Activated CD8-positive, alpha-beta memory T cell treated with anti-CD3 and anti-CD28 coated beads for 1 hour (primary cell): Measurements from ENCODE around the gene KIF9.
"Not testable (repeated sequence)": the region's sequence is repeated elsewhere in the genome, so short reads cannot be mapped to it uniquely, and the experiment has no call there.

Experiments used
- DNase-seq, 2 donors: peaks; one replicate each; pipeline ENCODE4 v3.0.0-alpha.2; 2020; ENCODE audit warnings: low read depth in 1 of 2; ENCODE audit errors: extremely low read depth in 1 of 2

The KIF9 gene, protein sequence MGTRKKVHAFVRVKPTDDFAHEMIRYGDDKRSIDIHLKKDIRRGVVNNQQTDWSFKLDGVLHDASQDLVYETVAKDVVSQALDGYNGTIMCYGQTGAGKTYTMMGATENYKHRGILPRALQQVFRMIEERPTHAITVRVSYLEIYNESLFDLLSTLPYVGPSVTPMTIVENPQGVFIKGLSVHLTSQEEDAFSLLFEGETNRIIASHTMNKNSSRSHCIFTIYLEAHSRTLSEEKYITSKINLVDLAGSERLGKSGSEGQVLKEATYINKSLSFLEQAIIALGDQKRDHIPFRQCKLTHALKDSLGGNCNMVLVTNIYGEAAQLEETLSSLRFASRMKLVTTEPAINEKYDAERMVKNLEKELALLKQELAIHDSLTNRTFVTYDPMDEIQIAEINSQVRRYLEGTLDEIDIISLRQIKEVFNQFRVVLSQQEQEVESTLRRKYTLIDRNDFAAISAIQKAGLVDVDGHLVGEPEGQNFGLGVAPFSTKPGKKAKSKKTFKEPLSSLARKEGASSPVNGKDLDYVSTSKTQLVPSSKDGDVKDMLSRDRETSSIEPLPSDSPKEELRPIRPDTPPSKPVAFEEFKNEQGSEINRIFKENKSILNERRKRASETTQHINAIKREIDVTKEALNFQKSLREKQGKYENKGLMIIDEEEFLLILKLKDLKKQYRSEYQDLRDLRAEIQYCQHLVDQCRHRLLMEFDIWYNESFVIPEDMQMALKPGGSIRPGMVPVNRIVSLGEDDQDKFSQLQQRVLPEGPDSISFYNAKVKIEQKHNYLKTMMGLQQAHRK

DNA sequence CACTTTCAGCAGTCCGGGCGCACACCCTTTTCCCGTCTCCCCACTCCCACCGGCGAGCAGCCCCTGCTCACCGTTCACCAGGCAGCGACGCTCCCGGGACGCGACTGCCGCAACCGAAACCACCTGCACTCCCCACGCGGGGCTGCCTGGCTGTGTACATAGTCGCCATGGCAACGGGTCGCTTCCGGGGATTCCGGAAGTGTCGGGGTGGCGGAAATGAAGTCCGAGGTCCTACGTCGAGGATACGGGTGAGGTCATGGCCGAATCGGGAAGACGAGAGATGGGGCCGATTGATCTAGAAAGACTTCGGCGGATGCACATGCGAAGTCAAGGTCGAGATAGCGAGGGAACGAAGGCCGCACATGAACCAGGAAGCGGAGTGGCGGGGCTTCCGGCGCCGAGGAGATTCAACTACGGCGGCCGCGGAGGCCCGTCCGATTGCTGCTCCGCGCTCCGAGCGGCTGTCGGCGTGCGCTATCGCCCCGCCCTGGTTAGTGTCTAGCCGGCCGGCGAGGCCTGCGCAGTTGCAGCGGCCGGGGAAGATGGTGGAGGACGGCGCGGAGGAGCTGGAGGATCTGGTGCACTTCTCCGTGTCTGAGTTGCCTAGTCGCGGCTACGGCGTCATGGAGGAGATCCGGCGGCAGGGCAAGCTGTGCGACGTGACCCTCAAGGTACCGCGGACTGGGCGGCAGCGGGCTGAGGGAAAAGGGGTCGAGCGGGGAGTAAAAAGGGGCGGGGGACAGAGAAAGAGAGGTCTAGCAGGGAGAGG is at the start of gene KIF9, which contains the start of gene KLHL18:
Gene KIF9 (minus strand): TSS at position 376 of the 769 bp plus-strand sequence. CDS start 5,425 bp downstream, outside the sequence.
Gene KLHL18 (plus strand): TSS at position 521 of the 769 bp plus-strand sequence. CDS start 22 bp downstream, at position 543.
- peak; percentile 93 for DNase-seq

DNA sequence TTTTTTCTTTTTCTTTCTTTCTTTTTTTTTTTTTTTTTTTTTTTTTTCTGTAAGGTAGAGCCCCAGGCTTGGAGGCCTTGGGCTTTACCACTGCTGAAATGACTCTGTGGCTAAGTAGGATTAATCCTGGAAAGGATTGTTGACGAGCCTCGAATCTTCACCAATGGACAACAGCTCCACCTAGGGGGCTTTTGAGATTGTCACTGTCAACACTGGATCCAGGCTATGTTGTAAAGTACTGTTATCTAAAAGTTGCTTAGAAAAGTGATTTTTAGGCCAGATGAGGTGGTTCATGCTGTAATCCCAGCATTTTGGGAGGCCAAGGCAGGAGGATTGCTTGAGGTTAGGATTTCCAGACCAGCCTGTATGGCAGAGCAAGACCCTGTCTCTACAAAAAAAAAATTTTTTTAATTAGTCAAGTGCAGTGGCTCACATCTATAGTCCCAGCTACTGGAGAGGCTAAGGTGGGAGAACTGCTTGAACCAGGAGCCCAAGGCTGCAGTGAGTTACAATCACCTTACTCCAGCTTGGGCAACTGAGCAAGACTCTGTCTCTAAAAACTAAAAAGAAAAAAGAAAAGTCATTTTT is 41.8 kb upstream of the KIF9 start:
- peak; percentile 4 to 10 for DNase-seq

DNA sequence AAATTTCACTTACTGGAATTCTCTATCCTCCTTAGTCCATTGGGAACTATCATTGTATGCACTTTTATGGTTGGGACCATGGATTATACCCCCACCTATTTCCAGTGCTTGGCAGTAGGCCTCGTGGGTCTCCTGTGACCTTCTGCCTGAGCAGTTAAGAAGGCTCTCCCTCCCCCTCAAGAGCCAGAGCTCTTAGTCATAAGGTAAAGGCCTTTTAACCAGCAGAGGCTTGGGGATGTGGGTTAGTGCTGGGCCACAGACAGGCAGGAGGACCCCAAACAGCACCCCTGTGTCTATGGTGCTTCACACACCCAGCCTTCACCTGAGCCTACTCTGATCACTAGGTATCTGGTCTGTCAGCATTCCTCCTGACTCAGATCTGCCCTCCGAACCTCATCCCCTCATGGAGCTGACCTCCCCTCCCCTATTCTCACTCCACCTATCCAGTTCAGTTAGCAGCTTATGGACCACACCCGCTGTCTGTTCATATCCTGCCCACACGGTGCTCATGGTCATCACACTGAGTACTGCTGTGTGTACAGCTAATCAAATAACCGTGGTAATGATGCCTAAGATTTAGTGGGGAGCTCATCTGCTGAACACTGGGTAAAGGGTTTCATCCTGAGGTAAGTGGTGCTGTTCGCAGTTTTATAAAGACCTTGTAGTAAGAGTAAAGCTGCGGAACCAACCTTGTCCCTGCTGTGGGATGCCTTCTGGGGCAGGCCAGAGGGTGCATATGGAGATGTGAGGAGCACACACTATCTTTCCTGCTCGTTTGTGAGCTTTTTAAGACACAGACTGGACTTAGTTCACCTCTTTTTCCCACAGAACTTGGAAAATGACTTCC is 41.1 kb upstream of the KIF9 start:
- DNase-seq, result no peak

DNA sequence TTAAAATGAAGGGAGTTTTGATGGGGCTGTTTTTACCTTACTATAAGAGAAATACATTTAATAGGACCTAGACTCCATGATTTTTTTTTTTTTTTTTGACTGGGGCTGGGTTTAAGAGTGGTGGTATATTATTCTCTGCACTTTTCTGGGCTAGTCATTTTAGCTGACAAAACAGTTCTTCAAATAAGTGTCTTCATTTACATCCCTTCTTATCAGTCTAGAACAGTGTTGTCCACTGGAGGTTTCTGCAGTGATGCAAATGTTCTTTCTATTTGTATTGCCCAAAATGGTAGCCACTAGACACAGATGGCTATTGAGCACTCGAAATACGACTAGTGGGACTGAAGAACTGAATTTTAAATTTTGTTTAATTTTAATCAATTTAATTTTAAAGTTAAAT is 37.4 kb upstream of the KIF9 start:
- no peak for DNase-seq

DNA sequence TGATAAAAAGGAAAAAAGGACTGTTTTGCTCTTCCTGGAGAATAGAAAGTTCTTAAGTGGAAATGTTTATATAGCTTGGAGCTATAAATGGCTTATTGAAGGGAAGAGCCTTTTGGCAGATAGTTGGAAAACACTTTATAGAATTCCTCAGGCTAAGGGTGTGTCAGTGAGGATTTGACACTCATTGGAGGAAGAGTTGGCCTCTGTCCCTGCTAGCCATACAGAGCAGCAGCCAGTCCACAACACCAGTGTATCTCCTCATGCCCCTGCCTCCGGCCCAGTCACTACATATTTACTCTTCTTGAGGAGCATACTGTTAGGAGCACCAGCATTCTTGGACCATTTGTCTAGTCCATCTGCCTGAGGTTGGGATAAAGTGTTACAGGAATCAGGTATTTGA is 36.3 kb upstream of the KIF9 start:
- DNase-seq, result no peak

DNA sequence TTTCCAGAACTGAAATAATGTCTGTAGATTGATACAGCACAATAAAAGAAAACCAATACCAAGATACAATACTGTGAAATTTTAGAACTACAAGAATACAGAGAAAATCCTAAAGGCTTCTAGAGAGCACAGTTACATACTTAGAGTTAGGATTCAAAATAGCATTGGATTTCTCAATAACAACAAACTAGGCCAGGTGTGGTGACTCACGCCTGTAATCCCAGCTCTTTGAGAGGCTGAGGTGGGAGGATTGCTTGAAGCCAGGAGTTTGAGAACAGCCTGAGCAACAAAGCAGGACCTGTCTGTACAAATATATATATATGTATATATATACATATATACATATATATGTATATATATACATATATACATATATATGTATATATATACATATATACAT is 33.6 kb upstream of the KIF9 start:
- DNase-seq, result not testable (repeated sequence)

DNA sequence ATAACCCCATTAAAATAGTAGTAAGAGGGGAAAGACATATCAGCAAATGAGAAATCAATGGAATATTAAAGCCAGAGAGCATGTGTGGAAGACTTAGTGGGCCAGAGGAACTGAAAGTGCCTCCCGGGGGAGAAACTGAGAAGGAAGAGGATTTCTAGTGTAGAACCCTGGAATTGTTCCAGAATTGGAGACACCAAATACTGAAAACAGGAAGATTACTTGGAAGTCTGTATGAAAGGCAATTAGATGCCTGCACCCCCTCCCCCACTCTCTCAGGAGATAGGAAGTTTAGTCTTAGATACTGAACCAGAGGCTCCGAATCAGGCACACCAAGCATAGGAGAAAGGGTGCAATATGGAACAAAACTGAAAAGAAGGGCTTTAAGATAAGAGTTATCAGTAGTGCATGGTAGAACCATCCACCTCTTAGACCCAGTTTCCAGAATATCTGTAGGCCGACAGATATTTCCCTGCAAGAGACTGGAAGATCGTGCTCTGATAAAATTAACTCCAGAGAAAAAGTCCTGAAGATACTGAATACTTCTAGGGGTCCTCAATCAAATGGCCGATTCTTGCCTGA is 32.6 kb upstream of the KIF9 start:
- DNase-seq, result no peak

DNA sequence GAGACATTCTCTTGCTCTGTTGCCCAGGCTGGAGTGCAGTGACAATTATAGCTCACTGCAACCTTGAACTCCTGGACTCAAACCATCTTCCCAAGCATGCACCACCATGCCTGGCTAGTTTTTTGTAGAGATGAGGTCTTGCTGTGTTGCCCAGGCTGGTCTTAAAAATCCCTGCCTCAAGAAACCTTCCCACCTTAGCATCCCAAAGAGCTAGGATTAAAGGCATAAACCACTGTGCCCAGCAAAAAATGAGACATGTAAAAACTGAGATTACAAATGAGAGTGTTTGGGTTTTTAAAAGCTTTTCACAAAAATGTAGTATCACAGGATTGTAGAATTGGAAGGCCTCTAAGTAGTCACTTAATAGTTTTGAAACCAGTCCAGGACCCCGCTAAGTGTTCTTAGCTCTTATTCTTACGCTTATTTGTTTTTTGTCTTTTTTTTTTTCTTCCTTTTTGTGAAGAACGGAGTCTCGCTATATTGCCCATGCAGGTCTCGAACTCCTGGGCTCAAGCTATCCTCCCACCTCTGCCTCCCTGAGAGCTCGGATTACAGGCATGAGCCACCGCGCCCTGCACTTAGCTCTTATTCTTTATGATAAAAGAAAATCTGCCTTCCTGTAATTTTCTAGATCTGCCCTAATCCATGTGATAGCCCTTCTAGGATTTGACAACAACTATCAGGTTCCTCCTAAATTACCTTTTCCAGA is 31.6 kb upstream of the KIF9 start:
- no peak for DNase-seq

DNA sequence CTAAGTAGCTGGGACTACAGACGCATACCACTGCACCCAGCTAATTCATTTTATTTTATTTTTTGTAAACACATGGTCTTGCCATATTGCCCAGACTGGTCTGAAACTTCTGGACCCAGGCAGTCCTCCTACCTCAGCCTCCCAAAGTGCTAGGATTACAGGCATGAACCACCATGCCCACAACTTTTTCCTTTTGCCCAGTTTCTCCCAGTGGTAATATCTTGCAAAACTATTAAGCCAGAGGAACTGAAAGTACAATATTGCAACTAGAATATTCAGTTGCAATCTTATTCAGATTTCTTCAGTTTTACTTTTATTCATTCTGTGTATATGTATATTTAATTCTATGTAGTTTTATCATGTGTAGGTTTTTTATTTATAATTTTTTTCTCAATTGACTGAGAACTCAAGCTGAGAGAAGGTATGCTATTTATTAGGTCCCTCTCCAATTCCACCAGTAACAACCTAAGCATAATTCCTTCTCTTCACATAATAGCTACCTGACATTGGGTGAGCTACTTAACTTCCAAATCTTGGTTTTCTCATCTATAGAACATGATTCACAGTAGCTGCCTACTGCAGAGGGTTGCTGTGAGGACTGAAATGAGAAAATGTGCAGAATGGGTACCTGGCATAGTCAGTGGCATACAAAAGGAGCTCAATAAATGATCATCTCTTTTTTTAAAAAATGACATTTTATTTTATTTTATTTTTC is 30.9 kb upstream of the KIF9 start:
- DNase-seq, result no peak

DNA sequence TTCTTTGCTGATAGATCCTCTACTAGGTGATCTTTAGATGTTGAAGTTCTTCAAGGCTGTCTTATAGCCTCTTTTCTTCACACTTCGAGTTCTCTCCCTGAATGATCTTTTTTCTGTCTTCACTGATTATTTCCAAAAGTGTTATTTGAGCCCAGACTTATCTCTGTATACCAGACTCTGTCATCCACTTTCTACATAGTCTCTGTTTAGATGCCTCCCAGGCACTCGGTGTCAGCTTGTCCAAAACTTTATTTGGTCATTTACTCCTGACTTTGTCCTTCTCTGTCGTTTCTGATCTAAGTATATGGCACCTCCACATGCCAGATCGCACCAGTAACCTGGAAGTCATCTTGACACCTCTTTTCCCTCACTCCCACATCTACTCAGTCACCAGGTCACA is 27.8 kb upstream of the KIF9 start:
- DNase-seq, result no peak

DNA sequence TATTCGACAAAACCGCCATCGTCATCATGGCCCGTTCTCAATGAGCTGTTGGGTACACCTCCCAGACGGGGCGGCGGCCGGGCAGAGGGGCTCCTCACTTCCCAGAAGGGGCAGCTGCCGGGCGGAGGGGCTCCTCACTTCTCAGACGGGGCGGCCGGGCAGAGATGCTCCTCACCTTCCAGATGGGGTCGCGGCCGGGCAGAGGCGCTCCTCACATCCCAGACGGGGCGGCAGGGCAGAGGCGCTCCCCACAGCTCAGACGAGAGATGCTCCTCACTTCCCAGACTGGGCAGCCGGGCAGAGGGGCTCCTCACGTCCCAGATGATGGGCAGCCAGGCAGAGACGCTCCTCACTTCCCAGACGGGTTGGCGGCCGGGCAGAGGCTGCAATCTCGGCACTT is 26.6 kb upstream of the KIF9 start:
- DNase-seq, result not testable (repeated sequence)

DNA sequence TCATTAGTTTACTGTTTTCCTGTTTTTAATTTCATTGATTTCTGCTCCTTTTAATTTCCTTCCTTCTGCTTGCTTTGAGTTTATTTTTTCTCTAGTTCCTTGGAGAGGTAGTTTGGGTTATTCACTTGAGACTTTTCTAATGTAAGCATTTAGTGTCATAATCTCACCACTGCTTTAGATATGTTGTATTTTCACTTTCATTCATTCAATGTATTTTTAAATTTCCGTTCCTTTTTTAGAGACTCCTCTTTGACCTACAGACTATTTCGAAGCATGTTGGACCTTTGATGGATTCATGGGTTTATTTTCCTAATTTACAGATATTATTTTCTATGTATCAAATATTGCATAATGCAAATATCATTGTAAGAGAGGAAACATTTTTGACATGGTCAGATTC is 23.4 kb upstream of the KIF9 start:
- DNase-seq, result no peak

DNA sequence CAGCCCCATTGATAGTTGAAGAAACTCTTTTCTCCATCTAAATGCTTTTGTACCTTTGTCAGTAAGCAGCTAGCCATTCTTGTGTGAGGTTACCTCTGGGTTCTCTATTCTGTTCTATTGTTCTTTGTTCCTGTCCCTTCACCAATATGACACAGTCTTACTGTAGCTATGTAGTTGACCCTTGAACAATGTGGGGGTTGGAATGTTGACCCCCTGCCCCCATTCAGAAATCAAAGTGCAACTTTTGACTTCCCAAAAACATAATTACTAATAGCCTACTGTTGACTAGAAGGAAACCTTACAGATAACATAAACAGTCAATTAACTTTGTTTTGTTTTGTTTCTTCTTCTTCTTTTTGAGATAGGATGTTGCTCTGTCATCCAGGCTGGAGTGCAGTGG is 18.9 kb upstream of the KIF9 start:
- DNase-seq, result no peak

DNA sequence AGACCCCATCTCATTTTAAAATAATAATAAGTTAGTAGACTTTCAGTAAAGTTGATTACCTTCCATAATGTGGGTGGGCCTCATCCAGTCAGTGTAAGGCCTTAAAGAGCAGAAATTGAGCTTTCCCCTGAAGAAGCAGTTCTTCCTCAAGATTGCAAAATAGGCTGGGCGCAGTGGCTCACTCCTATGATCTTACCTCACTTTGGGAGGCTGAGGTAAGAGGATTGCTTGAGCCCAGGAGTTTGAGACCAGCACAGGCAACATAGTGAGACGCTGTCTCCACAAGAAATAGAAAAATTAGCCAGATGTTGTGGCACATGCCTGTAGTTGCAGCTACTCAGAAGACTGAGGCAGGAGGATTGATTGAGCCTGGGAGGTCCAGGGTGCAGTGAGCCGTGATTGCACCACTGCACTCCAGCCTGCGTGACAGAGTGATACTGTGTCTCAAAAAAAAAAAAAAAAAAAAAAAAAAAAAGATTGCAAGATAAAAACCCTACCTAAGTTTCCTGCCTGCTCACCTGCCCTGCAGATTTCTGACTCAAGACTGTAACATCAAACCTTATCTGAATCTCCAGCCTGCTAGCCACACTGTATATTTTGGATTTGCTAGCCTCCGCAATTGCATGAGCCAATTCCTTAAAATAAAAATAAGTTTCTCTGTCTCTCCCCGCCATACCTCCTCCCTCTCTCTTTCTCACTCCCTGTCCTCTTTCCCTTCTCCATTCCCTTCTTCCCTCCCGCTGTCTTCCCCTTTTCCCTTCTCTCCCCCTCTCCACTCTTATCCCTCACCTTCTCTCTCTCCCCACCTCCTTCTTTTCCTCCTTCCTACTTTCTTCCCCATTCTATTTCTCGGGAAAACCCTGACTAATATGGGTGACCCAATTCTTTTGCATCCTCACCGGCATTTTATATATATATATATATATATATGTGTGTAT is 17.1 kb upstream of the KIF9 start:
- DNase-seq, result no peak

DNA sequence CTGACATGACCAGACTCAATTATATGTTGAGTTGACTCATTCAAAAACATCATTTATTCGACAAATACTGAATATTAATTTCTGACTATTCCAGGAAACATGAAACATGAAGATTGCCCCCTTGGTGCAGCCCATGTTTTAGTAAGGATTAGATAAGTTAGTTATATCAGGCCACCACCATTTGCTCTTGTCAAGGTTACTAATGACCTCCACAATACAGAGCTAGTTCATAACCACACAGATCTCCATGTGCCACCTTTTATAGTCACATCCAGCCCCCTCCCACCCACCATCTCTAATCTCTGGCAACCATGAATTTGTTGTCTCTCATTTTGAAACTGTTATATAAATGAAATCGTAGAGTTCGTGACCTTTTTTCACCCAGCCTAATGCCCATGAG is 15.8 kb upstream of the KIF9 start:
- no peak for DNase-seq

DNA sequence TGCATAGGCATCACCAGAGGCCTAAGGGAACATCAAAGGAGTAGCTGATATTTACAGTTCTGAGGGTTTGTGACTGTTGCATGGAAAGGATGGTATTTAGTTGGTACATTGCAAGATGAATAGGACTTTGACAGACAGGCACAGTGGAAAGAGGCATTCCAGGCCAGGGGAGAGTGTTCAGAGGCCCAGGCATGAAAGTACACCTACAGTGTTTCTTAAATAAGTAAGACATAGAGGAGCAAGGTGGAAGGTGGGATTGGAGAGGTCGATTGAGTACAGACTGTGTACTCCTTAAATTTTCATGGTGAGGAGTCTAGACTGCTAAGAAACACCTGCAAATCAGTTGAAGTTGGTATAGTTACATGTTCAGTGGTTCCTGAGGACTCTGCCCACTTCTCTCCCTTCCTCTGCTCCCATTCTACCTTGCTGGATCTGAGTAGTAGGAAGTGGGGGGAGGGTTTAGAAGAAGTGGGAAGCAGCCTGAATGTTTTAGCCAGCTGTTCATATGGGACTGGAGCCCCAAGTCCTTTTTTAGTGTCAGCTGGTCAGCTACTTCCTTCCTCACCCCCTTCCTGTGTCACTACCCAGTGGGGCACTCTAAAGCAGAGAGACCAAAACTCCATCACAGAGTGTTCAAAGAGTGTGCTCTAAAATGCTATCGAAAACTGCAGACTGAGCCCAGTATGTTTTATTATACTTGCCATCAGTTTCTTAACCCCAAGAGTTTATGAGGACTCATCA is 14.1 kb upstream of the KIF9 start:
- no peak for DNase-seq

DNA sequence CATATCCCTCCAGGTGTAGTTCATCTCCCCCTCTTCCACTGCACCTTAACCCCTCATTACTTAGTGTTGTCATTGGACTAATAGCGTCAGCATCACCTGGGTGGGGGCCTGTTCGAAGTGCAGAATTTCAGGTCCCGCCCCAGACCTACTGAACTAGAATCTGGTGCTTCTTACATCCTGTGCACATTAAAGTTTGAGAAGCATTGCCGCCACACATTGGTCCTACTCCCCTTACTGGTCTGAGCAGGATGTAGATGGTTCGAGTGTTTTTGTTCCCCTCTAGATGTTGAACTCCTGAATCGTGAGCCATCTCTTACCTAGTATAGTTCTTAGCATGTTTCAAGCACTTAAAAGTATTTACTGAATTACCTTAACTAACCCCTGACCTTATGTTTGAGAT is 13.4 kb upstream of the KIF9 start:
- DNase-seq, result no peak
